NCI-H2081 treated with DMSO at 0.1 percent for 48 hours (cell line): ENCODE data around the gene KRT80.

Experiments
- DNase-seq: peaks from one replicate; lab custom pipeline; 2025; lab: John Stamatoyannopoulos, UW

Gene KRT80

GRCh38 chr12:52130711-52131110, 61.1 kb downstream of the KRT80 start:
- peak; percentile 93 for DNase-seq

GRCh38 chr12:52127683-52128450, 63.9 kb downstream of the KRT80 start:
- DNase-seq: no peak

DNA sequence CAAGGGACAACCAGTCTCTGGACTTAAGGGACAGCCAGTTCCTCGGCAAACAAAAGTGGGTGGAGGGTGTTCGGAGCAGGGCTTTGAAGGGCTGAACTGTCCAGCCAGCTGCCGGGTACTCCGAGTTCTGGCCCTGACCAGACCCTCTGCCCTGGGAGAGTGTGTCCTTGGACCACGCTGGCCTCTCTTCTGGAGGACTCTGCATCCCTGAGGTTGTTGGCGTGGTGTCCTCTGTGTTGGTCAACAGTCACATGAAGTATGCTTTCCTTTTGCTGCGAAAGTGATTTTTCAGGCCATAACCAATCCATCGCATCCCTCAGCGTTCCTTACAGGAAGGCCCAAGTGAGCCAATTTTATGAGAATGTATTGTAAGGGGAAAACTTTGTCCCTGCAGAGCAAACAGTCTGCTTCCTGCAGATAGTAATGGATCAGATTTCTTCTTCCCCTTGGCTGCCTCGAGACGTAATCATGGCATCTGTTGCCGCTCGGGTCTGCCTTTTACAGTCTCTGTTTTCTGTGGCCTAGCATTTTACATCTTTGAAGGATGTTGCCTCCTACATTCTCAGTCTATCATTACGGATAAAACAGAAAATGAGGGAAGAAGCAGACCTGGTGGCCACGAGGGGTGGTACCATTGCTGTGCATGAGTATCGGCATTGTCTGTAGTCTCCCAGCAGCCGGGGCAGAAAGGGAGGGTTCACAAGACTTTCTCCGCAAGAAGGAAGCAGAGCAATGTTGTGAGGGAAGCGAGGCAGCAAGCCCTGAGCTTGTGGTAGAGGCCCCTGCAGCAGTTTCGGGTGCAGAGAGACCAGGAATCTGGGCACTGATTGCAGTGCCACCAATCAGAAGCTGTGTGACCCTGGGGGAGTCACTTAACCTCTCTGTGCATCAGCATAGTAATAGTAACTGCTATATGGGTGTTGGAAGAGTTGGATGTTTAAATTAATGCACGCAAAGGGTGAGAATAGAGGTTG, 64.9 kb downstream of the KRT80 start:
- no peak for DNase-seq

DNA sequence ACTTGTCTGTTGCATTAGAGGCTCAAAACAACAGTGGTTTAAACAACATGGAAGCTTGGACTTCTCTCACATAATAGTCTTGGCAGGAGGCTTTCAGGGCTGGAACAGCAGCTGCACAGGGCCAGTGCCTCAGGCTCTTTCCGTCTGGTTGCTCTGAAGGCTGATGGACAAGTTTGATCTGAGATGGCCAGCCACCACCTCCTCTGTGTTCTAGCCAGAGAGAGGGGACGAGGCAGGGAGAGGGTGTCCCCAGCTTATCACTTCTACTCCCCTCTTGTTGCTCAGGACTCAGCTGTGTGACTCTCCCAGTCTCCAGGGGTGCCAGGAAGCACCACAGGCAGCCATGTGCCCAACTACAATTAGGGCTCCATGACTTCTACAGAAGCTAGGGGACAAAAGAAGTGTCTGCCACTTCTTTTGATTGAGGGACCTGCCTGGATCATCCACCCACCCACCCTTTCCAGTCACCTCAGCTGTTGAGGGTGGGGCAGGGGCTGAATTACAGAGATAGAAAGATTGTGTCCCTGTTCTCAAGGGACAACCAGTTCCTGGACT, 65.7 kb downstream of the KRT80 start:
- DNase-seq: peak; percentile 49

DNA sequence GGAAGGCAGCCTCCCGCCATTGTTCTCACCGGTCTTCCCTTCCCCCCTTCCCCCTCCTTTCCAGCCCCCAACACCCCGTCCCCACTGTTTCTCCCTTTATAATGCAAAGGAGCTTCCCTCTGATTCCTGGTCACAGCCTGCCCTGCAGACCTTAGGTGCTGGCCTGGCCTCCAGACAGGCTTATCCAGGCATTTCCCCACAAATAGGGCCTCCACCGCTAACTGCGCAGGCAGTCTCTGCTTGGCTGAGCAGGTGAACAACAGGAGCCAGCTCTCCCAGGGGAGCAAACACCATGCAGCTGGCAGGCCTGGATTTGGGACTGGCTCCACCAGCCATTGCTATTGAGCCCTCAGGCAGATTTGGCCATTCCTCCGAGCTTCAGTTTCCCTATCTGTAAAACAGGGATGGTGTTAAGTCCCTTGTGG, 66.3 kb downstream of the KRT80 start:
- DNase-seq: no peak

- no peak for DNase-seq
Observed at GRCh38 chr12:52123487-52124186, 68.2 kb downstream of the KRT80 start.

DNA sequence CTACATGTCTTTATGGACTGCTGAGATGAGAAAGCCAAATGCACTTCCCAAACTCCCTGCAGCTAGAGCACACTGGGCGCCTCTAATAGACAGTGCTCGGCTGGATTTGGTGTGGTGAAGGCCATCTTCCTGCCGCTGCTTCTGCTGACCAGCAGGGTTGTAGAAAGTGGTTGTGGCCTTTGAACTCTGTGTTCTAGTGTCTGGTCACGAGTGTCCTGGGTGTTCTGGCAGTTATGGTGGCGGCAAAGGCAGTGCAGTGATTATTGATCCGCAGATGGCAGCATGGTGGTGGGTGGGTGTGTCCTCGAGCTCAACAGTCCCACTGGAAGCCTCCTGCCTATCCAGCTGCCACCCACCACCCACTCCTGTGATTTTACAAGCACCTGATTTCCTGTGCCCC, 68.9 kb downstream of the KRT80 start:
- DNase-seq: no peak

DNA sequence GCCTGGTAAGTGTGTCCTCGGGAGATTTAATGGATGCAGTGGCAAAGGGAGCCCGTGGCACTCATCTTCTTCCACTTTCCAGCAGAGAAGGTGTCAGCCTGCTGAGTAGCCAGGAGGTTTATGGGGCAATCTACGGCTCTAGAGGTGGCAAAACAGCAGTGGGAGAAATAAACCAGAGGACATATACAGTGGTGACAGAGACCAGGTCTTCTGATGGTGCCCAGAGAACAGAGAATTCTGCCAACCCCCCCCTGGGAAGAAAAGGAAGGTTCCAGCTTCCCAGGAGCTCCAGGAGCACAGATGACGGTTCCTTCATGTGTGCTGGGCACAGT, 69.3 kb downstream of the KRT80 start:
- no peak for DNase-seq

DNA sequence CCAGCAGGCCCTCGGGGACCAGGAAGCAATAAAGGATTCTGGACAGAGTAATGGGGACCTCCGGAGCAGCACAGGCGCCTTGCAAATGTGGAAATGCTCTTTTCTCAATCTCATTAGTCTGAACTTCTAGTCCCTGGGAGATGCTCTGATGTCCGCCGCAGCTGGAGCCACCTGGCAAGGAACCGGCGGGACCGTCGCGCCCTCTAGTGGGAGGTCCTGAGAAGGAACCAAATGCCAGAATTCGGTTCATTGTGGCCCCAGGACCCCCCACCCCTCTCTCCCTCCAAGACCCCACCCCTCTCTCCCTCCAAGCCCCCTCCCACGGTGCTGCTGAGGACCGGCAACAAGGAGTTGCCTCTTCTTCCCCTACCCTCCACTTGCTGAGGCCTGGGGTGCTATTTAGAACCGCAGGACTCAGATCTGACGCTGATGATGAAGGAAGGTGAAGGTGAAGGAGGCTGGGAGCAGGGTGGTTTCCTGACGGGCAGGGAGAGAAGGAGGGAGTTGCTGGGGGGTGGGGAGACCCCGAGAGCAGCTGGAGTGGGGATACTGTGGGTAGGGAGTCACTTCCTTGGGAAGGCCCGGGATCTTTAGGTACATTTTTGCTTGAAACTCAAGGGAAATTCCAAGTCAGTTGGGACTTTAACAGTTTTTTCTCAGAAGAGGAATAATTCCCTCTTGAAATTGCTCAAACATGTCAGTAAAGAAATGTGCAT, 69.8 kb downstream of the KRT80 start:
- peak; percentile 13 for DNase-seq

DNA sequence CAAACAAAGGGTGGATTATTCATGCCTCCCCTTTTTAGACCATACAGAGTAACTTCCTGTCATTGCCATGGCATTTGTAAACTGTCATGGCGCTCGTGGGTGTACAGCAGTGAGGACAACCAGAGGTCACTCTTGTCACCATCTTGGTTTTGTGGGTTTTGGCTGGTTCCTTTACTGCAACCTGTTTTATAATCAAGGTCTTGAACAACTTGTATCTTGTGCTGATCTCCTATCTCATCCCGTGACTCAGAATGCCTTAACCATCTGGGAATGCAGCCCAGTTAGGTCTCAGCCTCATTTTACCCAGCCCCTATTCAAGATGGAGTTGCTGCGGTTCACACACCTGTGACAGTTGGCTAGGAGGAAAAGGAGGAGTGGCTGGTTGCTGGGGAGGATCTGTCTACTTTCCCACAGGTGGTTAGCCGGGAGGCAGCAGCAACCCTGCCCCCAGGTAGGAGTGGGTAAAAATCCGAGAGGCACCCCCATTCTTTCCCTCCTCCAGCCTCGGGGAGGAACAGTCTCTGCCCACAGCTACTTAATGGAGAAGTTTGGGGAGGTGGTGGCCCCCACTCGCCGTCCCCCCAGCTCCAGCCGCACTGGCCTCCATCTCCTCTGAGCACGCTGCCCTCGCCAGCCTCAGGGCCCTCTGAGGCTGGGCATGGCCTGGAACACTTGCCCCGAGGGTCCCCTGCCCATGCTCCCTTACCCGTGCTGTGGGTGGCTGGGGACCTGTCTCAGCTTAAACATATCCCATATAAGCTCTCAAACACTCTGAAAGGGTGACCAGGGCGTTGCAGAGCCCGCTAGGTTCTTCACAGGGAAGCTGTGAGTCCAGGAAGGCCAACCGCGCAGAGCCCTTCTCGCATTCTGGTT, 70.6 kb downstream of the KRT80 start:
- DNase-seq: no peak

- DNase-seq: no peak
Observed at GRCh38 chr12:52119398-52120254, 72.2 kb downstream of the KRT80 start.
